HEK293T (cell line): ENCODE data around the gene DCBLD2.

Experiments used
- CTCF ChIA-PET: fragments of 350-600 bp; formaldehyde crosslinking; extraction: SDS; loops from one replicate; lab custom pipeline; 2021; ENCODE audit warnings: antibody characterized with exemption, inconsistent platforms; lab: Yijun Ruan, JAX
- POLR2A ChIA-PET: fragments of 350-600 bp; formaldehyde crosslinking; extraction: SDS; loops from one replicate; lab custom pipeline; 2020; ENCODE audit warnings: antibody characterized with exemption, inconsistent platforms; lab: Yijun Ruan, JAX
- DNase-seq: peaks from one replicate; pipeline ENCODE4 v3.0.0; 2012; ENCODE audit warnings: mixed read lengths; ENCODE audit errors: extremely low spot score
- ARNT ChIP-seq: fragments of 450-650 bp; IDR thresholded peaks from 2 replicates; pipeline ENCODE4 v1.6.1; 2017; ENCODE audit warnings: mild to moderate bottlenecking
- BHLHE40 ChIP-seq: fragments of 450-650 bp; IDR thresholded peaks from 2 replicates; pipeline ENCODE4 v1.6.1; 2016; ENCODE audit warnings: mild to moderate bottlenecking, moderate library complexity, borderline replicate concordance
- CTBP1 ChIP-seq: fragments of 450-650 bp; IDR thresholded peaks from 2 replicates; pipeline ENCODE4 v1.6.1; 2016; ENCODE audit warnings: borderline replicate concordance
- ELF4 ChIP-seq: fragments of 450-650 bp; IDR thresholded peaks from 2 replicates; pipeline ENCODE4 v1.6.1; 2017; ENCODE audit warnings: antibody characterized with exemption
- FOXA1 ChIP-seq: fragments of 450-650 bp; IDR thresholded peaks from 2 replicates; pipeline ENCODE4 v1.6.1; 2016; ENCODE audit warnings: mild to moderate bottlenecking
- FOXK2 ChIP-seq: fragments of 450-650 bp; IDR thresholded peaks from 2 replicates; pipeline ENCODE4 v1.6.1; 2016; ENCODE audit warnings: mild to moderate bottlenecking
- FOXM1 ChIP-seq: fragments of 450-650 bp; IDR thresholded peaks from 2 replicates; pipeline ENCODE4 v1.6.1; 2017; ENCODE audit warnings: mild to moderate bottlenecking, borderline replicate concordance
- HDGF ChIP-seq: fragments of 450-650 bp; IDR thresholded peaks from 2 replicates; pipeline ENCODE4 v1.6.1; 2017; ENCODE audit warnings: antibody characterized with exemption, borderline replicate concordance
- L3MBTL2 ChIP-seq: fragments of 450-650 bp; conservative IDR thresholded peaks from 2 replicates; pipeline ENCODE4 v1.6.1; 2016; ENCODE audit warnings: mild to moderate bottlenecking
- LEF1 ChIP-seq: fragments of 450-650 bp; IDR thresholded peaks from 2 replicates; pipeline ENCODE4 v1.6.1; 2017; ENCODE audit warnings: mild to moderate bottlenecking, borderline replicate concordance
- NFRKB ChIP-seq: fragments of 450-650 bp; IDR thresholded peaks from 2 replicates; pipeline ENCODE4 v1.6.1; 2016; ENCODE audit warnings: mild to moderate bottlenecking, moderate library complexity
- PKNOX1 ChIP-seq: fragments of 450-650 bp; IDR thresholded peaks from 2 replicates; pipeline ENCODE4 v1.6.1; 2016
- SP1 ChIP-seq: fragments of 450-650 bp; IDR thresholded peaks from 2 replicates; pipeline ENCODE4 v1.6.1; 2017
- SUZ12 ChIP-seq: fragments of 450-650 bp; IDR thresholded peaks from 2 replicates; pipeline ENCODE4 v1.6.1; 2016; ENCODE audit warnings: mild to moderate bottlenecking
- TARDBP ChIP-seq: fragments of 450-650 bp; IDR thresholded peaks from 2 replicates; pipeline ENCODE4 v1.6.1; 2016
- ZNF384 ChIP-seq: fragments of 450-650 bp; IDR thresholded peaks from 2 replicates; pipeline ENCODE4 v1.6.1; 2016

The DCBLD2 gene

GRCh38 chr3:98765721-98766120 is 135.8 kb downstream of the DCBLD2 start:
- POLR2A ChIA-PET: no interaction called here
- TF ChIP-seq SUZ12: no peak
- no peak for TF ChIP-seq SP1
- no peak for TF ChIP-seq FOXA1
- TF ChIP-seq HDGF: no peak
- TF ChIP-seq FOXM1: no peak
- TF ChIP-seq TARDBP: no peak
- no peak for TF ChIP-seq LEF1
- TF ChIP-seq ZNF384: no peak
- TF ChIP-seq ARNT: no peak
- TF ChIP-seq CTBP1: no peak
- no peak for TF ChIP-seq FOXK2
- no peak for TF ChIP-seq ELF4
- TF ChIP-seq BHLHE40: no peak
- TF ChIP-seq L3MBTL2: no peak
- TF ChIP-seq PKNOX1: no peak
- TF ChIP-seq NFRKB: no peak
- CTCF ChIA-PET: no interaction called here
- DNase-seq: no peak

GRCh38 chr3:98764472-98764884 is 137.0 kb downstream of the DCBLD2 start:
- ChIA-PET POLR2A (interaction anchor here (1.4 kb wide), 1 partner anchor 15 kb away, joined by 4 read pairs; no protein-coding TSS in a partner anchor), CTCF (no interaction called here)
- no peak for DNase-seq
- TF ChIP-seq NFRKB (no peak), ARNT (no peak), FOXA1 (no peak), PKNOX1 (no peak), ELF4 (no peak), CTBP1 (no peak), LEF1 (no peak), ZNF384 (no peak), HDGF (no peak), SUZ12 (no peak), BHLHE40 (no peak), FOXM1 (no peak), SP1 (no peak), FOXK2 (no peak), TARDBP (no peak), L3MBTL2 (no peak)

DNA sequence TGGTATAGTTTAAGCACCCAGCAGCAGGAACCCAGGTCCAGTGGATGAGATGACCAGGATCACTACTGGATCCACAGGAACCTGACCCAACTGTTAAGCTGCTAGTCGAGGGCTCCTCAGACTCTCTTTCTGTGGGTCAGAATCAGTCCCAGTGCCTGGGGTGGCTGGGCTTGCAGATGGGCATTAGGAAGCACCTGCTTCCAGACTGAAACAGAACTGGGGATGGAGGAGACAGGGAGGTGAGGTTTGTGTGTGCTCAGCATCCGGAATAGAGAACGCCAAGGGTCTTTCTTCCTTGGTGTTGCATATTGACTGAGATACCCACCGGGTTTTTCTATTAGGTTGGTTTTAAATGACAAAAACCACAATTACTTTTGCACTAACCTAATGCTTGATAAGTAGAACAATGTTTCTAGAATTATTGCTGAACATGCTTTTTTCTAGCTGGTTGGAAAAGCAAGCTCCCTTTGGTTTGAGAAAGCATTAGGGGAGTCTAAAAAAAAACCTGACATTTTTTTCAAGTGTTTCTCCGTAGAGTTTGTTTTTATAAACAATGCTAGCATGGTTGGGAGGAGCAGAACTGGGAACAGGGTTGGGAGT is 137.6 kb downstream of the DCBLD2 start:
- no peak for TF ChIP-seq SUZ12
- TF ChIP-seq HDGF: no peak
- TF ChIP-seq ARNT: no peak
- no peak for TF ChIP-seq NFRKB
- TF ChIP-seq BHLHE40: no peak
- TF ChIP-seq LEF1: no peak
- no peak for TF ChIP-seq ZNF384
- TF ChIP-seq PKNOX1: no peak
- no peak for TF ChIP-seq L3MBTL2
- TF ChIP-seq CTBP1: no peak
- no peak for TF ChIP-seq TARDBP
- CTCF ChIA-PET: no interaction called here
- POLR2A ChIA-PET: interaction anchor here (1.4 kb wide), 1 partner anchor 15 kb away, joined by 4 read pairs; no protein-coding TSS in a partner anchor

GRCh38 chr3:98763076-98763475 is 138.4 kb downstream of the DCBLD2 start, which contains the start of gene ST3GAL6:
Gene ST3GAL6, plus strand, starts transcription at chr3:98763340. Its CDS starts 5,101 bp downstream, at chr3:98768441.
- DNase-seq: no peak
- ChIA-PET POLR2A (no interaction called here), CTCF (no interaction called here)
- TF ChIP-seq FOXK2: no peak
- TF ChIP-seq PKNOX1: no peak
- no peak for TF ChIP-seq CTBP1
- TF ChIP-seq NFRKB: no peak
- TF ChIP-seq FOXA1: no peak
- TF ChIP-seq HDGF: no peak
- no peak for TF ChIP-seq ARNT
- no peak for TF ChIP-seq L3MBTL2
- no peak for TF ChIP-seq SP1
- TF ChIP-seq FOXM1: no peak
- no peak for TF ChIP-seq ELF4

More for the DNA sequence above, 137.6 kb downstream of the DCBLD2 start:
- DNase-seq: no peak

DNA sequence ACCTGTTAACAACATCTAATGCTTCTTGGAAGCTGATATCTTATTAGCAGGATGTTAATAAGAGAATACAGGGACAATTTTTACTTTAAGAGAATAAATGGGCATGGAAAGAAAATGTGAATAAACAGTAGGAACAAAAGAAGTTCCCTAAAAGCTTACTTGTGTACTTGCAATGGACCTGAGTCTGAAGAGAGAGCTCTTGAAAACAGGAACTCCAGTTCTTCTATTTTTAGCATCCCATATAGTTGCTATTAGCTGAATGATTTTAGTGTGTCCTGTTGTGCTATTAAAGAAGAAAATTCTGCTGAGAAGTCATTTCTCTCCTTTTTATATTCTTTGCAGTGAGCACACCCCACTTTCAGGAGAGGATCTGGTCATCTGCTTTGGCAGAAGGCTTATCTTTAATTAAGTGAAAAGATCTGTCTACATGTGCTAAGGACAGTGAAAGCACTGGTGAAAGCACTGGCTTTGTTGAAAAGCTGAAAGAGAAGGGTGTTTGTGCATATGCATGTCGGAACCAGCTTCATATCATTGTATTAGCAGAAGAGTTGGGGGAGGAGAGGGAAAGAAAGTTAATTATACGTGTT is 139.8 kb downstream of the DCBLD2 start:
- DNase-seq: no peak
- CTCF ChIA-PET: interaction anchor here (0.7 kb wide), 1 partner anchor 105 kb away, joined by 3 read pairs; no protein-coding TSS in a partner anchor
- no peak for TF ChIP-seq CTBP1
- no peak for TF ChIP-seq BHLHE40
- no peak for TF ChIP-seq ELF4
- no peak for TF ChIP-seq HDGF
- TF ChIP-seq L3MBTL2: no peak
- TF ChIP-seq FOXM1: no peak
- TF ChIP-seq LEF1: no peak
- TF ChIP-seq NFRKB: no peak
- TF ChIP-seq ZNF384: no peak
- TF ChIP-seq SP1: no peak
- no peak for TF ChIP-seq TARDBP
- no peak for TF ChIP-seq SUZ12
- TF ChIP-seq FOXA1: no peak
- no peak for TF ChIP-seq FOXK2
- no peak for TF ChIP-seq PKNOX1
- TF ChIP-seq ARNT: no peak
- POLR2A ChIA-PET: no interaction called here
